Loucy (cell line): ENCODE data around the gene STX18.

ENCODE experiments used
- H2AFZ ChIP-seq: fragments of 200-600 bp; sonication (generic); 2 replicates; pipeline ENCODE4 v1.6.0; 2016; ENCODE audit warnings: antibody characterized with exemption, mild to moderate bottlenecking, low read length, moderate library complexity
- H3F3A ChIP-seq: fragments of 200-600 bp; 2 replicates; pipeline ENCODE4 v1.6.0; 2016; ENCODE audit warnings: antibody characterized with exemption, low read depth, mild to moderate bottlenecking
- H3K27me3 ChIP-seq: fragments of 200-600 bp; sonication (generic); 2 replicates; pipeline ENCODE4 v1.6.1; 2014; ENCODE audit warnings: low read length, mild to moderate bottlenecking; ENCODE audit not compliant: insufficient read depth, poor library complexity, severe bottlenecking
- H3K36me3 ChIP-seq: fragments of 200-600 bp; sonication (generic); 2 replicates; pipeline ENCODE4 v1.6.1; 2016; ENCODE audit warnings: low read length; ENCODE audit not compliant: insufficient read depth
- H3K4me1 ChIP-seq: fragments of 200-600 bp; sonication (generic); 2 replicates; pipeline ENCODE4 v1.5.1; 2014; ENCODE audit warnings: low read length, mild to moderate bottlenecking; ENCODE audit not compliant: insufficient read depth, poor library complexity, severe bottlenecking
- H3K4me2 ChIP-seq: fragments of 200-600 bp; sonication (generic); 2 replicates; pipeline ENCODE4 v1.6.0; 2014; ENCODE audit warnings: antibody characterized with exemption, low read length, low read depth, mild to moderate bottlenecking; ENCODE audit not compliant: poor library complexity, severe bottlenecking
- H3K4me3 ChIP-seq: fragments of 200-600 bp; sonication (generic); 2 replicates; pipeline ENCODE4 v1.5.1; 2014; ENCODE audit warnings: low read length, mild to moderate bottlenecking, mixed read lengths; ENCODE audit not compliant: poor library complexity, severe bottlenecking
- H3K79me2 ChIP-seq: fragments of 200-600 bp; sonication (generic); 2 replicates; pipeline ENCODE4 v1.6.1; 2014; ENCODE audit warnings: low read length; ENCODE audit not compliant: insufficient read depth
- H3K9ac ChIP-seq: fragments of 200-600 bp; sonication (generic); 2 replicates; pipeline ENCODE4 v1.6.0; 2014; ENCODE audit warnings: mild to moderate bottlenecking, low read depth, low read length, moderate library complexity; ENCODE audit not compliant: poor library complexity, severe bottlenecking
- H3K9me2 ChIP-seq: fragments of 200-600 bp; sonication (generic); replicated peaks from 2 replicates; pipeline ENCODE4 v1.6.1; 2016; ENCODE audit warnings: low read depth, low read length, mixed read lengths
- H3K9me3 ChIP-seq: fragments of 200-600 bp; sonication (generic); 2 replicates; pipeline ENCODE4 v1.6.1; 2014; ENCODE audit warnings: mild to moderate bottlenecking, antibody characterized with exemption, low read length, low read depth; ENCODE audit not compliant: insufficient read depth
- H4K20me1 ChIP-seq: fragments of 200-600 bp; sonication (generic); 2 replicates; pipeline ENCODE4 v1.6.0; 2014; ENCODE audit warnings: antibody characterized with exemption, low read length, mild to moderate bottlenecking; ENCODE audit not compliant: insufficient read depth, poor library complexity, severe bottlenecking
- CTCF ChIP-seq: fragments of 200-600 bp; sonication (generic); conservative IDR thresholded peaks from 2 replicates; pipeline ENCODE4 v1.5.1; 2014; ENCODE audit warnings: mild to moderate bottlenecking, antibody characterized with exemption, low read length
- EZH2phosphoT487 ChIP-seq: fragments of 200-600 bp; IDR thresholded peaks from 2 replicates; pipeline ENCODE4 v1.6.1; 2018; ENCODE audit warnings: antibody characterized with exemption, mild to moderate bottlenecking, moderate library complexity, borderline replicate concordance

STX18 gene

GRCh38 chr4:4461178-4461577, 80.7 kb downstream of the STX18 start:
- TF ChIP-seq EZH2phosphoT487: no peak
- no peak for TF ChIP-seq CTCF
- Histone ChIP-seq H3K79me2 (no peaks in the 10 kb centered on the region; the same call in 1 of the 2 replicates), H4K20me1 (no peaks in the 10 kb centered on the region), H3F3A (no peaks in the 10 kb centered on the region), H3K4me3 (no peak overlapping the region), H3K27me3 (no peaks in the 10 kb centered on the region), H2AFZ (no peak overlapping the region), H3K9ac (no peak overlapping the region), H3K4me2 (no peak overlapping the region), H3K9me3 (no peaks in the 10 kb centered on the region), H3K4me1 (peaks cover 7% of the 10 kb centered on the region), H3K9me2 (no peaks in the 10 kb centered on the region), H3K36me3 (peaks cover 50% of the 10 kb centered on the region; the same call in 1 of the 2 replicates)

GRCh38 chr4:4460759-4461158, 81.1 kb downstream of the STX18 start:
- Histone ChIP-seq H3K4me3 (no peak overlapping the region), H3K4me2 (no peak overlapping the region), H2AFZ (no peak overlapping the region), H3K36me3 (peaks cover 49% of the 10 kb centered on the region; the same call in 1 of the 2 replicates), H3F3A (no peaks in the 10 kb centered on the region), H3K9ac (no peak overlapping the region), H3K9me3 (no peaks in the 10 kb centered on the region), H3K4me1 (peaks cover 7% of the 10 kb centered on the region), H4K20me1 (no peaks in the 10 kb centered on the region), H3K9me2 (no peaks in the 10 kb centered on the region), H3K79me2 (no peaks in the 10 kb centered on the region; the same call in 1 of the 2 replicates), H3K27me3 (no peaks in the 10 kb centered on the region)
- TF ChIP-seq EZH2phosphoT487 (no peak), CTCF (no peak)

- Histone ChIP-seq H3K79me2 (no peaks in the 10 kb centered on the region; the same call in 1 of the 2 replicates), H3K4me2 (no peak overlapping the region), H4K20me1 (no peaks in the 10 kb centered on the region), H3K36me3 (peaks cover 51% of the 10 kb centered on the region), H3K9ac (no peak overlapping the region), H3K4me1 (peaks cover 7% of the 10 kb centered on the region), H3K9me3 (no peaks in the 10 kb centered on the region), H3K4me3 (no peak overlapping the region), H3K27me3 (no peaks in the 10 kb centered on the region), H2AFZ (no peak overlapping the region), H3F3A (no peaks in the 10 kb centered on the region), H3K9me2 (no peaks in the 10 kb centered on the region)
- TF ChIP-seq EZH2phosphoT487: no peak
- TF ChIP-seq CTCF: no peak
Measured at GRCh38 chr4:4459181-4459580, 82.7 kb downstream of the STX18 start.
